Smooth muscle cell (in vitro differentiated cells): Measurements from ENCODE around the gene TTLL7. TPM values are rescaled to one million over a fixed set of nuclear protein-coding genes. Genes with fewer than 3 reads are reported as not detected.

Experiments used
- DNase-seq: peaks from one replicate; lab custom pipeline; 2025; ENCODE audit not compliant: unreplicated experiment; lab: John Stamatoyannopoulos, UW
- H2AFZ ChIP-seq: fragments of 200-600 bp; sonication (generic); 2 replicates; pipeline ENCODE4 v1.6.0; 2016; ENCODE audit warnings: antibody characterized with exemption, low read depth, mild to moderate bottlenecking
- H3F3A ChIP-seq: fragments of 200-600 bp; sonication (generic); 2 replicates; pipeline ENCODE4 v1.6.0; 2017; ENCODE audit warnings: antibody characterized with exemption, low read depth
- H3K27ac ChIP-seq: fragments of 200-600 bp; sonication (generic); 2 replicates; pipeline ENCODE4 v1.5.1; 2016; ENCODE audit warnings: low read depth, mild to moderate bottlenecking
- H3K27me3 ChIP-seq: fragments of 200-600 bp; sonication (generic); 2 replicates; pipeline ENCODE4 v1.6.1; 2016; ENCODE audit warnings: low read depth, mild to moderate bottlenecking
- H3K36me3 ChIP-seq: fragments of 200-600 bp; sonication (generic); 2 replicates; pipeline ENCODE4 v1.5.1; 2016; ENCODE audit warnings: low read depth
- H3K4me1 ChIP-seq: fragments of 200-600 bp; sonication (generic); 2 replicates; pipeline ENCODE4 v1.5.1; 2016; ENCODE audit warnings: low read depth
- H3K4me2 ChIP-seq: fragments of 200-600 bp; sonication (generic); 2 replicates; pipeline ENCODE4 v1.6.0; 2016; ENCODE audit warnings: mild to moderate bottlenecking
- H3K4me3 ChIP-seq: fragments of 200-600 bp; sonication (generic); 2 replicates; pipeline ENCODE4 v1.5.1; 2016; ENCODE audit warnings: mild to moderate bottlenecking
- H3K79me2 ChIP-seq: fragments of 200-600 bp; sonication (generic); 2 replicates; pipeline ENCODE4 v1.6.0; 2016; ENCODE audit warnings: low read depth, mild to moderate bottlenecking
- H3K9ac ChIP-seq: fragments of 200-600 bp; sonication (generic); 2 replicates; pipeline ENCODE4 v1.6.0; 2016; ENCODE audit warnings: low read depth
- H3K9me3 ChIP-seq: fragments of 200-600 bp; sonication (generic); replicated peaks from 2 replicates; pipeline ENCODE4 v1.5.1; 2016; ENCODE audit warnings: low read depth
- H4K20me1 ChIP-seq: fragments of 200-600 bp; sonication (generic); 2 replicates; pipeline ENCODE4 v1.6.0; 2016; ENCODE audit warnings: low read depth
- CTCF ChIP-seq: fragments of 200-600 bp; sonication (generic); IDR thresholded peaks from 2 replicates; pipeline ENCODE4 v1.5.1; 2017; ENCODE audit warnings: borderline replicate concordance, mild to moderate bottlenecking, antibody characterized with exemption; ENCODE audit not compliant: insufficient read depth, poor library complexity, severe bottlenecking
- WGBS: methylation state at CpG from one replicate; pipeline ENCODE4 v1.1.7; 2016; ENCODE audit warnings: low lambda C conversion rate; 5-methylcytosine and 5-hydroxymethylcytosine counted together
- polyA plus RNA-seq: library from polyadenylated mRNA; unstranded; fragments of >200 nt; fragmentation: Nextera tagmentation; extraction: Ambion mirVana; gene quantifications from 2 replicates; pipeline ENCODE4 v1.2.1, GENCODE V29; 2016
- total RNA-seq: library from RNA; depleted of rRNA; stranded (reverse); fragments of >200 nt; gene quantifications from 2 replicates; pipeline ENCODE4 v1.2.3, GENCODE V29; 2014

TTLL7 gene
- total and polyA plus RNA-seq, 2 experiments from 2014 or later = 4.8 to 6.3 TPM

DNA sequence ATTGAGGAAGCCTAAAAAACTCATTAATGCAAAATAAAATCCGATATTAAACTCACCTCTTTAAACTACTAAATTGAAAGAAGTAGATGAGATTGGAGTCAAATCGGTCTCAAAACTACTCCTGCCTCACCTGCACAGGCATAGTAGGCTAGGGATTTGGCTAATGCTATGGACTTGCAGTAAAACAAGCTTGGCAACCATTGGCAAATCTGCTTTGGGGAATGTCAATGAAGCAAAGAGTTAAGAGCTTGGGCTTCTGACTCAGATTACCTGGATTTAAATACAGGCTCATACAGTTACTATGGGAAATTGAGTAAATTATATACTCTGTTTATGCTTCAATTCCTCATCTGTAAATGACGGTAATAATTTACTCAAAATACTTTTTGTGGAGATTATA lies 111.4 kb downstream of the TTLL7 start:
- H3K9me3 ChIP-seq = no peaks in the 10 kb centered on the region
- TF ChIP-seq CTCF = no peak
- no peaks in the 10 kb centered on the region for H3K79me2 ChIP-seq
- peaks cover 8% of the 10 kb centered on the region for H3K4me1 ChIP-seq
- H4K20me1 ChIP-seq = no peaks in the 10 kb centered on the region
- H3K4me3 ChIP-seq = no peak overlapping the region
- H2AFZ ChIP-seq = no peak overlapping the region
- H3K4me2 ChIP-seq = no peak overlapping the region
- DNase-seq = no peak
- no peaks in the 10 kb centered on the region for H3K36me3 ChIP-seq
- WGBS = 96% methylated on average over 3 of the region's 3 CpGs
- H3F3A ChIP-seq = no peaks in the 10 kb centered on the region
- no peaks in the 10 kb centered on the region for H3K27me3 ChIP-seq
- H3K9ac ChIP-seq = no peak overlapping the region
- H3K27ac ChIP-seq = no peak overlapping the region

GRCh38 chr1:83883979-83884378 lies 115.0 kb downstream of the TTLL7 start:
- Histone ChIP-seq H3K9ac (no peak overlapping the region), H3K4me1 (no peaks in the 10 kb centered on the region), H3F3A (no peaks in the 10 kb centered on the region), H3K9me3 (no peaks in the 10 kb centered on the region), H3K4me2 (no peak overlapping the region), H3K36me3 (no peaks in the 10 kb centered on the region), H3K4me3 (no peak overlapping the region), H2AFZ (no peak overlapping the region), H3K27me3 (no peaks in the 10 kb centered on the region), H3K27ac (peak overlapping the region; percentile 70), H4K20me1 (no peaks in the 10 kb centered on the region), H3K79me2 (no peaks in the 10 kb centered on the region)
- DNase-seq = no peak
- no peak for TF ChIP-seq CTCF

DNA sequence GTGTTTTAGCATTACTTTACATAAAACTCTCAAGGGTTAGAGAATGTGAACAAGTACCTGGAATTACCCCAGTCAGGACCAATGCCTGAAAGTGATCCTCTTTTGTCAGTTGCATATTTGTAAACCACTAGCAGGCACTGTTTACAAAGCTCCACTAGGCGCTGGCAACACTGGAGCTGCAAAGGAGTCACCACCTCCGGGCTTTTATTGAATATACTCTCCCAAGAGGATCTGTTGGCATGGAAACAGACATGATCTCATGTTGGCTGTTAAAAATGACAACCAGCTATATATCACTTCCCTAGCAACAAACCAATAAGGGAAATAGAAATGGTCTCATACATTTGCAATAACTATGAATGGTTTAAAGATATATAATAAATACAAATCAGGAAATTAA lies 116.0 kb downstream of the TTLL7 start:
- no peaks in the 10 kb centered on the region for H3K36me3 ChIP-seq
- H3K27ac ChIP-seq = peak overlapping the region; percentile 70
- H4K20me1 ChIP-seq = no peaks in the 10 kb centered on the region
- no peak overlapping the region for H3K4me2 ChIP-seq
- H3K27me3 ChIP-seq = no peaks in the 10 kb centered on the region
- H3K9me3 ChIP-seq = no peaks in the 10 kb centered on the region
- 26% methylated on average over 2 of the region's 2 CpGs for WGBS
- H3K79me2 ChIP-seq = no peaks in the 10 kb centered on the region
- no peak overlapping the region for H3K4me3 ChIP-seq
- peak overlapping the region; percentile 8 for H3K9ac ChIP-seq
- H2AFZ ChIP-seq = no peak overlapping the region
- H3K4me1 ChIP-seq = no peaks in the 10 kb centered on the region
- H3F3A ChIP-seq = no peaks in the 10 kb centered on the region
- DNase-seq = no peak
- TF ChIP-seq CTCF = peak; percentile 15

- Histone ChIP-seq H4K20me1 (no peaks in the 10 kb centered on the region), H3K36me3 (no peaks in the 10 kb centered on the region), H3K4me3 (no peak overlapping the region), H3K4me2 (no peak overlapping the region), H3K79me2 (no peaks in the 10 kb centered on the region), H3K27me3 (no peaks in the 10 kb centered on the region), H3K4me1 (no peaks in the 10 kb centered on the region), H2AFZ (no peak overlapping the region), H3K27ac (no peak overlapping the region), H3F3A (no peaks in the 10 kb centered on the region), H3K9ac (no peak overlapping the region), H3K9me3 (no peaks in the 10 kb centered on the region)
- no peak for TF ChIP-seq CTCF
- 95% methylated on average over 2 of the region's 2 CpGs for WGBS
- no peak for DNase-seq
Observed at GRCh38 chr1:83872515-83872914, 126.4 kb downstream of the TTLL7 start.
